NCI-H446 (cell line): ENCODE measurements around the gene ADAD2.

ENCODE experiments used
- DNase-seq, 2 experiments: peaks; one replicate each; lab custom pipeline; 2025; lab: John Stamatoyannopoulos, UW

ADAD2 gene

DNA sequence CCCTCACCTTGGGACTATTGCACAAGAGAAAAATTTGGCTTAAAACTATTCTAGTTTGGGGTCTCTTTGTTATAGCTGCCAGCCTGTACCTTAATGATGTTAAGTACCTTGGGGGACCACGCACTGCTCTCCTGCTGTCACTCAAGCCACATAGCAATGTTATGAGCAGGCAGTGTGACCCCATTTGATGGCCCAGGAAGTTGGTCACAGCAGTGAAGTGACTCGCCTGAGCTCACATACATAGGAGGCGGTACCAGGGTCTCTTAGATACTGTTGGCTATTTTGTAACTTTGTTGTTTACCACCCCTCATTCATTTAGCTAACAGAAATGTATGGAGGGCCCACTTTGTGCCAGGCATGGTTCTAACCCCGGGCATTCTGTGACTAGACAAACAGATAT lies 32.5 kb downstream of the ADAD2 start:
- no peak for DNase-seq

DNA sequence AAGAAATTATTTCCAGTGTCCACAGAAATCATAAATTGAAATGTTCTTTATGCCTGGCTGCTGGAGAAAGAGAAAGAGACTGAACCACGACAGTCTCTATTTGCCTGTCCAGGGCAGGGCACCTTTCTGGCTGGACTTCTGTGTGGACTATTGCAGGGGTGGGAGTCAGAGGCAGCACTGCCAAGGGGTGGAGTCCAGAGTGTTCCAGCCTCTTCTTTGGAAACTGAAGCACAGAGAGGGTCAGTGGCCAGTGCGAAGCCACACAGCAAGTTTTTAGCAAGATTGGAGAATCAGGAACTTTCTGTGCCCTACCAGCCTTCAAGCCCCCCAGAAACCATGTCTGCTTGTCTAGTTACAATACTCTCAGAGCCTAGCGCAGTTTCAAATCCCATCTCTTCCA lies 33.6 kb downstream of the ADAD2 start:
- no peak for DNase-seq

DNA sequence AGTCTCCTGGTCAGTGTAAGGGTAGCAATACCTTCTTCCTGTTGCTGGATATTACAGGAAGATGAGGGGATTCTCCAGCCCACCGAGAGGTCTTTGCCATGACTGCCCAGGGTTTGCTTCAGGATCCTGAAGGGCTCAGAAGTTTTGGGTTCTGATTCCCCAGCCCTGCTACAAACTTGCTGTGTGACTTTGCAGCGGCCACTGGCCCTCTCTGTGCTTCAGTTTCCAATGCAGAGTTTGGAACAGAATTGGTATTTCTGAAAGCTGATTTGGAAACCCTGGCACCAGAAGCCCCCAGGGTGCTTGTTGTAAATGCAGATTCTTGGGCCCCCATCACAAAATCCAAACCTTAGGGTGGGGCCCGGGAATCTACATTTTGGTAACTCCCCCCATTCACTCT lies 34.2 kb downstream of the ADAD2 start:
- no peak for DNase-seq

DNA sequence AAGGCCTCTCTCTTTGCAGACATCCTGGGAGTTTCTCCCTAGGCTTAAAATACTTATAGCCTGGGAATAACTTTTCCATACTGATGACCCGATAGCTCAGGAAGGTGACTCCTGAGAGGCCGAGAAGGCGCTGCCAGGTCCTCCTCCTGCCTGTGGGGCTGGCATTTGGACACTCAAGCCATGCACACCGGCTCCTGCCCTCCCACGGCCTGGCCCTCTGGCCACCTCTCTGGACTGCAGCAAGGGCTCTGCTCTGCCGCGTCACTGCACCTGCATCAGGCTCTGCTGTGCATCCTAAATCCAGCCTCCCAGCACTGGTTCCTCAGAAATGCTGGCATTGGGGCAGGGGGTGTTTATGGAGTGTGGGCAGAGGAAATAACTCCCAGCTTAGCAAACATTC lies 34.6 kb downstream of the ADAD2 start:
- no peak for DNase-seq

DNA sequence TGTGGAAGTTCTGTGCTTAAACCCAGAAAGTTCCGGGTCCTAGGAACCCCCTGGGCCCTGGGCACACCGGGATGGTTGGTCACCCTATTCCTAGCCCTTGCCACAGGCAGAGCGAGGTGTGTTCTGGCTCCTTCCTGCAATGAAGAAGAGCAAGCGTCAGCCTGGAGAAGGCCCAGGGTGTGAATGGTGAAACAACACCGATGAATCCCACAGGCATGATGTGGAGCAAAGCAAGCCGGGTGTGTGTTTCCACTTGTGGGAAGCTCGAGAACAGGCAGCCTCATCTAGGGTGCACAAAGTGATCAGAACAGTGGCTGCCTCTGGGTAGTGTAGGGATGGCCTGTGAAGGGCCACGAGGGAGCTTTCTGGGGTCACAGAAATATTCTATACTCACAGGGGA lies 35.1 kb downstream of the ADAD2 start:
- no peak for DNase-seq

DNA sequence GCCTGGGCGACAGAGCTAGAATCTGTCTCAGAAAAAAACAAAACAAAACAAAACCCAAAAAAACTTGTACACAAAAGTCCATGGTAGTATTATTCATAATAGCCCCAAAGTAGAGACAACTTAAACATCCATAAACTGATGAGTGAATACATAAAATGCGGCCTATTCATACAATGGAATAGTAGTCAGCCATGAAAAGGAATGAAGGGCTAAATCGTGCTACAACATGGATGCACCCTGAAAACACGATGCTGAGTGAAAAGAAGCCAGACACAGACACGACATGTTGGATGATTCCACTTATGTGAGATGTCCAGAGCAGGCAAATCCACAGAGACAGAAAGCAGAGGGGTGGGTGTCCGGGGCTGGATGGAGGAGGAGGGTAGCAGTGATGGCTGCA lies 36.6 kb downstream of the ADAD2 start:
- no peak for DNase-seq

DNA sequence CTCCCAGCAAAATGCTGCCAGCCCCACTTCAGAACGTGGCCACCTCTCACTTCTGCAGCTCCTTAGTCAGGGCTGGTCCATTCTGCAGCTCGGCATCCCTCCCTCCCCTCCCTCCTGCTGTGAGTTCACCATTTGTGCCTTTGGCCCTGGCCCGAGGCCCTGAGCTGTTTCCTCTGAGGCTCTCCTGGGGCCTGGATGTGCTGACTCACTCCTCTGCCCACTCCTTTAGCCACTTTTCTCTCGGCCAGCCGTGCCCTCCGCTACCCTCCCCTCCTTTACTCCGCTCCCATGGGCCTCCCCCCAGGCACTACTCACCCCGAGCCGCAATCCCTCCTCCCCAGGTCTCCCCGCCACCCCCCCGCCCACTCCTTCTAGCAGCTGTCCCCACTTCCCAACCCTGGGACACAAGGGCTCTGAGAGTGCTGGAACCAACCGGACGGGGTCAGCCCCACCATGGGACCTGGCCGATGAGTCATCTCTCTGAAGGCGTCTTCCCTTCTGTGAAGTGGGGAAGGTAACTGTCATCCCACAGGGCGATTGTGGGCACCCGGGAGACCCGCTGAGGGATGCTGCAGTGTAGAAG lies 37.4 kb downstream of the ADAD2 start:
- DNase-seq, result no peak

DNA sequence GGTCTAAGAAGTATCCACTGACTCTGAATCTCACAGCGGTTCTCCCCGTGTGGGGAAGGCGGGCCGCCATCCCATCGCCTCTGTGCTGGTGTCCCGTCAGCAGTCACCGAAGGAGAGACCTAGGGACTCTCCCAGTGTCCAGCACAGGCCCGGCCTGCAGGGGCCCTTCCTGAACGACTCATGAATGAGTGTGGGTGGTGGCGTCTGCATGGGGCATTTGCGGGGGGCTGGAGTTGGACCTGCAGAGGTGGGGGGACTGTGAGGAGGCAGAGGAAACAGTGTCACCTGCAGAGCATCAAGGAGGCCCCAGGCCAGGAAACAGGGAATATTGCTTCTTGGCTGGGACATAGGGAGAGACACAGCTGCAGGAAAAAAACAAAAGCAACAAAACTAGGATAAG lies 38.5 kb downstream of the ADAD2 start:
- no peak for DNase-seq

DNA sequence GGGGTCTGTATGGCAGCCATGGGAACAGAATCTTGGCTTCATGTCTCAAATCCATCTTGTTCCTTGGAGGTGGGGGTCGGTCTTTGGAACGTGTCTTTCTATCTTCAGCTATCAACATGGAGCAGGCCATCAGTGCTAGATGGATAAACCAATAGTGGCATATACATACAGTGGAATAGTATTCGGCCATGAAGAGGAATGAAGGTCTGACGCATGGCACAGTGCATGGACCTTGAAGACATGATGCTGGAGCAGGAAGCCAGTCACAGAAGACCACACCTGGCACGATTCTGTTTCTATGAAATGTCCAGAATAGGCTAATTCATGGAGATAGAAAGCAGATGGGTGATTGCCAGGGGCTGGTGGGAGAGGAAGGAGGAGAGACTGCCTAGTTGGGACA lies 41.1 kb downstream of the ADAD2 start:
- no peak for DNase-seq

DNA sequence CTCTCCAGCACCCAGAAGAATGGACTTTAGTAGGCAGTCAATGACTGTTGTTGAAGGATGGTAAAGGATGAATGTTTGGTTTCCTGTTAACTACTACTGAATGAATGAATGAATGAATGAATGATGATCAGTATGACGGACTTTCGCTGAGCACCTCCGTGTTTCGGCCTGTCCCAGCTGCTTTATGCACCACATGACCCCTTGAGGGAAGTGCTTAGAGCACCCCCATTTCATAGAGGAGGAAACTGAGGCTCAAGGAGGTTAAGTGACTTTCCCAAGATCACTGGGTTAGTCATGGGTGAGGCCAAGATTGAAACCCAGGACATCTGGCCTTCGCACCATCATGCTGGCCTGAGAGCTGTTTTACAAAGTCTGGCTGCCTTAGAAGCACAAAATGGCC lies 42.0 kb downstream of the ADAD2 start:
- no peak for DNase-seq

DNA sequence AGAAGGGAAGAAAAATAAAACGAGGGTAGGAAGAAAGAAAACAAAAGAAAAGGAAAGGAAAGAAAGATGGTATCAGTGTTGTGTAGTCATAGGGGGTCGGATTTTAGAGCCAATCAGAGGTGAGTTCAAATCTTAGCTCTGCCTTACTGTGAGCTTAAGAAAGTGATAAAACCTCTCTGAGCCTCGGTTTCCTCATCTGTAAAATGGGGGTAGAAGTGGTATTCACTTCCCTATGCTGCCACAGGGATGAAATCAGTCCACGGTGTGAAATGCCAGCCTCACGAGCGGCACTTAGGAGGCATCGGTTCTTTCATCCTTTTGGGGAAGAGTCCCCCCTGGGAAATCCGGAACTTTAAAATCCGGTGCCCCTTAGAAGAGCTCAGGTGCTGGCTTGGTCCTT lies 42.8 kb downstream of the ADAD2 start:
- DNase-seq, result no peak

DNA sequence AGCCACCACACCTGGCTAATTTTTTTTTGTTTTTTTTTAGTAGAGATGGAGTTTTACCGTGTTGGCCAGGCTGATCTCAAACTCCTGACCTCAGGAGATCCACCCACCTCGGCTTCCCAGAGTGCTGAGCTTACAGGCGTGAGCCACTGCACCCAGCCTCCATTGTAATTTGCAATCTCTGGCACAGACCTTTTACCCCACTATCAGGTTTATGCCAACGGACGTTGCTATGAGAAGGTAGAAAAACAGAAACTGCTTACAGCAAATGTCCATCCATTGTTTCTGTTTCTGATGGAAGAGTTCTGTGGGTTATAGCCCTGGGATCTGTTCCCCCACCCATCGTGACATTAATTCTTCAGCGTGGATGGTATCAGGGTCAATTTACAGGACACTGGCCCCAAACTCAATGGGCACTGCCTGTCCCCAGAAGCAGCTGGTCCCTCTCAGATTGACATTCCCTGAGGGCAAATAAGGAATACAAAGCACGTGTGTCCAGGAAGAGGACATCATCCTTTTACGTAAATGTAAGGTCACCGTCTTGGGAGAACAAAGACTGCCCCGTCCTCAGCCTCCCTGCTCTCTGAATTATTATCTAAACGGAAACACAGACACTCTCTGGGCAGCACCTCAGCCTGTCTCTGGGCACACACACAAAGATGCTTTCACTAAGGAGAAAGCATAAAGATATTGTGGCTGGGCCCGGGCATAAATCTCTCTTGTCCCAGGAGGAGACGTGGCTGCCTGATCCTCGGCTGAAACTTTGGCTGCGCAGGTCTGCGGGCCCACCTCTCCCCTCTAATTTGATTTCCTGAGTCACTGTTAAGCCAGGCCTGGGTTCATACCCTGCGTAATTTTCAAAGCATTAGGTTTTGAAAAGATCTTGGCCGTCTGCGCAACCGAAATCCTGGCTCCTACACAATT lies 43.6 kb downstream of the ADAD2 start:
- DNase-seq, result no peak

DNA sequence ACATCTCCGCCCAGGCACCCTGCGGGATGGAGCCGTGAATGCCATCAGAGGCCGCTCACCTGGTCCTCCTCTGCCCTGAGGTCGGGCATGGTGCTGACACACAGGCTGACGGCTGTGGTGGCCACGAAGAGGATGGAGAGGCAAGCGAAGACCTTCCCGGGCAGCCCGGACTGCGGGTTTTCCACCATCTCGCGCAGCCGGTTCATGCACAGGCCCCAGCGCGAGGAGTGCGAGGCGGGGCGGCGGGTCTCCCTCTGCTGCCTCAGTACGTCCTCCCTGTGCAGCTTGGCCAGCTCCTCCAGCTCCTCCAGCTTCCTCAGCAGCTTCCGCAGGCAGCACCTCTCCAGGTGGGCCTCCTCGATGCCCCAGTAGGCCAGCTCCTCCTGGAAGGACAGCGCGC lies 45.7 kb downstream of the ADAD2 start:
- DNase-seq, result no peak

DNA sequence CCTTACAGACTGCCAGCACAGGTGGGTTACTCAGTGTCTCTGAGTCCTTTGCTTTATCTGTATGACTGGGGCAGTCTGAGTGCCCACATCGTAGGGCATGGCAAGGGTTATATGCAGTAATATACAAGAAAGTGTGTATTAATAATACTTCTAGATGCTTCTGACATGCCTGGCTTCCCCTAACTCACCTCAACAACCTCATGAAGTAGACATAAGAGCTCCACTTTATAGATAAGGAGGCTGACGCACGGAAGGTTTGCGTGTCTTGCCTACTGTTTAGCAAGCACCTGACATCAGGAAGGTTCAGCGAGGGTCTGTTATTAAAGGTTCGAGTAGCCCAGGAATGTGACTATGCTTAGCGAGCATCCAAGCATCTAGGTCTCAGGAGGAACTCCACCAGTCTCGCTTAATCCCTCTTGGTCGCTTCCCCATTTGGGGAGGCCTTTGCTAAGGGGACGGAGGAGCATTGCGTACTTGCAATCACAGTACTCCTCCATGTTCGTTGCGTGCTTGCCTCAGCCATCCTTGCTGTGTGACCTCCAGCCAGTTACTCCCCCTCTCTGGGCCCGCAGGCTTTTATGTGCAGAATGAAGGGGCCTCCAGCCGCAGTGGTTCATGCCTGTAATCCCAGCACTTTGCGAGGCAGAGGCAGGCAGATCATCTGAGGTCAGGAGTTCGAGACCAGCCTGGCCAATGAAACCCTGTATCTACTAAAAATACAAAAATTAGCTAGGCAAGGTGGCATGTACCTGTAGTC lies 47.2 kb downstream of the ADAD2 start:
- no peak for DNase-seq

DNA sequence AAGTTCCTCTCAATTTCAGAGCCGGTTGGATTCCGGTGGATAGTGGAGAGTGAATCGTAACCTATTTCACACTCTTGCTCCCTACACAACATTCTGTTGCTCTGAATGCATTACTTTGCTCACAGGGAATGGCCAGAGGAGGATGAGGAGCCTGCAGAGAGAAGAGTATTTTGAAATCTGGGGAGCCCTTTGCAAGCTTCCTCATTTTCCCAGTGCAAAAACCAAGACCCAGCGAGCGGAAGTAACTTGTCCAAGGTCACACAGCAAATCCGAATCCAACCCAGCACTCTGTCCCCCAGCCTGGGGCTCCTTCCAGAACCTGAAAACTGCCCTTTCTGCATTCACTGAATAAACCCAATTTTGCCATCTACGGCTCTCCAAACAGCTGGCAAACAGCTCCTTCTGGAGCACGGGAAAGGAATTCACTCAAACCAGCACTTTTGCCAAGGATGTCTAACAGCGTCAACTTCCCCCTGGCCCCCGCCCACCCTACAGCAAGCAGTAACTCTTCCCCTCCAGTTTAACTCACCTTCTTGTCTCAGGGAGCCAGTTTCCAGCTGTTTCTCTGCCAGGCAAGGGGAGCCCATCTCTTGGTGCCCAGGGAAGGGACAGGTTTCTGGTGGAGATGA lies 48.3 kb downstream of the ADAD2 start:
- DNase-seq, result no peak

DNA sequence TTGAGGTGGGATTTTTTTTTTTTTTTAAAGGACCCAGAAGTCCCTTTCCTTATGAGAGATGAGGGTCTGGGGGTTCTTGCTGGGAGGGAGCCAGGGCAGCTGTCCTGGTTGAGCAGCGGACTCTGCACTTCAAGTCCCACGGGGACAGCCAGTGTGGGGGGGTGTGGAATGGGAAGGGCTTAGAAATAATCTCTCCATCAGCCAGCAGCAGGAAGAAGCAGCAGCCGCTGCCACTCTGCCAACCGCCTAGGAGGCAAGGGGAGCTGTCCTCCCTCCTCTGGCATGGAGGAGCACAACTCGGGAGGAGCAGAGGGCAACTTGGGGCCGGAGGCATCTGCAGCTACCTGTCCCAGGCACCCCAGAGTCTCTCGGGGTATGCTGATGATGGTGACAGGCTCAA lies 49.0 kb downstream of the ADAD2 start, which contains the start of gene KCNG4:
TSS of gene KCNG4 (minus strand) at position 104 of the 400 bp plus-strand sequence. CDS start 2,527 bp downstream, outside the sequence.
- DNase-seq, result no peak

DNA sequence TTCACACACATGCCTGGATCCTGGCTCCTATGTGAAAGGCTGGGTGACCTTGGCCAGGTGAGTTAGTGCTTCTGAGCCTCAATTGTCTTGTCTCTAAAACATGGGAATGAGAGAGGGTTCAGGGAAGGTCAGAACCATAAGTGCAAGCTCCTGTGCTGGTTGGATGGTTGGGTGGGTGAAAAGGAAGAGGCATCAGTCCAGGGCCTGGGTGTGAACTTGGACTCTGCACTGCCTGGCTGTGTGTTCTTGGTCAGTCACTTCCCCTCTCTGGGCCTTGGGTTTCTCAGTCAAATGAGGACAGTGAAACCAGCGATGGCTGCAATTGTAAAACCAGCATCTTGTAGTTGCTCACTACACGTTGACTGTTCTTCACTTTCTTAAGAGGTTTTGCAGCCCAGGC lies 49.5 kb downstream of the ADAD2 start:
- no peak for DNase-seq

DNA sequence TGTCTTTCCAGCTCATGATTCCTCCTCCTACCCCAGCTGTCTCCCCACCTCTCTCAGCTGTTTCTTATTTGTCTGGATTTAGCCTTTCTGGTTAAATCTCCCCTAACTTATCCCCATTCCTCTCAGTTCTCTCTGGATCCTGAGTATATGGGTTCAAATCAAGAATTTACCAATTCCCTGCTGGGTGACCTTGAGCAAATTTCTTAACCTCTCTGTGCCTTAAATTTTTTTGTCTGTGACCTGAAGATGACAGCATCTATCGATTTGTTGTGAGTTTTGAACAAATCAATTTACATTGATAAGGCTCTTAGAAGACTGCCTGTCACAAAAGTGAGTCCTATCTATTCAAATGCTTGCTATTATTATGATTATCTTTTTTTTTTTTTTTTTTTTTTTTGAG lies 50.8 kb downstream of the ADAD2 start:
- DNase-seq, result no peak

DNA sequence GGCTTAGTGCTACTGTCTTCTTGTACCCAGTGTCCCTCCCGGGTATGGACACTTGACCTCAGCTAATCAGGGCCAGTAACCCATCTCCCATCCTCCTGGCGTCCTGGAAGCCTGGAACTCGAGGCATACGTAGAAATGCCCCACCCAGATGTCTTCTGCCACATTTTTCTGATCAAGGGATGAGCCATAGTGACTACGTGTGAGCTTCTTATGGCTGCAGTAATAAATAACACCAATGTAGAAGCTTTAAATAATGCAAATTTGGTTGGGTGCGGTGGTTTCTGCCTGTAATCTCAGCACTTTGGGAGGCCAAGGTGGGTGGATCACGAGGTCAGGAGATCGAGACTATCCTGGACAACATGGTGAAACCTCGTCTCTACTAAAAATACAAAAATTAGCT lies 51.9 kb downstream of the ADAD2 start:
- no peak for DNase-seq

DNA sequence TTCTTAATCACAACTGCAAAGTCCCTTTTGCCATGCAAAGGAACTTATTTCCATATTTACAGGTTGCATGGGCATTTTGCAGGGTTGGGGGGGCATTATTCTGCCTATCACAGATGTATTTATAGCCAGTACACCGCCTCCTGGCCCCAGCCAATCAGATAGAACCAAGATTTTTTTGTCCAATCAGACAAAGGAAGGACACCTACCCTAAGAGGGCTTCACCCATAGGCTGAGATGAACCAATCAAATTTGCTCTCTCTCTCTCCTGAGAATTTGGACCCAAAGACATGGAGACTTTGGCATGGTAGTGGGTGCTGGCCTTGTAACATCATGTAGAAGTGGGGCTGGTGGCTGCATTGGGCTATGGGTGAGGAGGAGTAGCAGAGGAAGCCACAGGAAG lies 52.8 kb downstream of the ADAD2 start:
- no peak for DNase-seq

DNA sequence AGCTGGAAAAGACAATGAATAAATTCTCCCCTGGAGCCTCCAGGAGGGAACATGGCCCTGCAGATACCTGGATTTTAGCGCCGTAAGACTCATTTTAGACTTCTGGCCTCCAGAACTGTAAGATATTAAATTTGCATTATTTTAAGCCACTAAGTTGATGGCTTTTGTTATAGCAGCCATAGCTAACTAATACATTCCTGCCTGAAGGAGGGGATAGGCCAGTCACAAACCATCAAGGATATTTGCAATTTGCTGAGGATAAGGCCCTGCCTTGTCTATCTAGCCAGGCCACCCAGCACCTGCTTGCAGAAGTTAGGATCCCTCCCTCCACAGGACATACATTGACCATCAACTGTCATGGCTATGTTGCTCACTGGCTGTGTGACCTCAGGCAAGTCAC lies 53.8 kb downstream of the ADAD2 start:
- no peak for DNase-seq

DNA sequence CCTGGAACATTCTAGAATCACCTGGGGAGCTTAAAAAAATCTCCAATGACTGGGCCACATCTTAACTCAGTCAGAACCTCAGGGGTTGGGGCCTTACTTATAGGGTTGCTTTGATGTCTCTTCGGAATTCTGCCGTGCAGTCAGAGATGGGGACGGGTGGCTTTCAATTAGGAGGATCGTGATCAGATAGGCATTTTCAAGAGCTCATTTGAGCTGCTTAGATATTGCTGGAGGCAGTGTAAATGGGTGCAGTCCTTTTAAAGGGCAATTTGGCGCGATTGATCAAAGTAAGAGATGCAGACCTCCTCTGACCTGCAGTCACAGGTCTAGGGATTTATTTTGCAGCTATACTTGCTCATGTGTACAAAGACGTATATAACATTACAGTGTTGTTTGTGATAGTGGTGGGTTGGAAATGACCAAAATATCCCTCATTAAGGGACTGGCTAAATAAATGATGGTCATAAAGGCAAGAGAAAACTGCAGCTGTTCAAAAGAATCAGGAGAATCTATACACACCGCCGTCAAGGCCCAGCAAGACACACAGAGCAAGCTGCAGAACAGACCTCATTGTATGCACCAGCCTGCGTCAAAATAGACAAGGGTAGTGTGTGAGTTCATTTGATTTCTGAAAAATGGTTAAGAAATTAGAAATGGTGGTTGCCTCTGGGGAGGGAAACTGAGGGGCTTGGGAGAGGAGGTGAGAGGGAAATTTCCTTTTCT lies 55.2 kb downstream of the ADAD2 start:
- DNase-seq, result no peak
